ENCODE data around the gene PRM3.

Gene PRM3

DNA sequence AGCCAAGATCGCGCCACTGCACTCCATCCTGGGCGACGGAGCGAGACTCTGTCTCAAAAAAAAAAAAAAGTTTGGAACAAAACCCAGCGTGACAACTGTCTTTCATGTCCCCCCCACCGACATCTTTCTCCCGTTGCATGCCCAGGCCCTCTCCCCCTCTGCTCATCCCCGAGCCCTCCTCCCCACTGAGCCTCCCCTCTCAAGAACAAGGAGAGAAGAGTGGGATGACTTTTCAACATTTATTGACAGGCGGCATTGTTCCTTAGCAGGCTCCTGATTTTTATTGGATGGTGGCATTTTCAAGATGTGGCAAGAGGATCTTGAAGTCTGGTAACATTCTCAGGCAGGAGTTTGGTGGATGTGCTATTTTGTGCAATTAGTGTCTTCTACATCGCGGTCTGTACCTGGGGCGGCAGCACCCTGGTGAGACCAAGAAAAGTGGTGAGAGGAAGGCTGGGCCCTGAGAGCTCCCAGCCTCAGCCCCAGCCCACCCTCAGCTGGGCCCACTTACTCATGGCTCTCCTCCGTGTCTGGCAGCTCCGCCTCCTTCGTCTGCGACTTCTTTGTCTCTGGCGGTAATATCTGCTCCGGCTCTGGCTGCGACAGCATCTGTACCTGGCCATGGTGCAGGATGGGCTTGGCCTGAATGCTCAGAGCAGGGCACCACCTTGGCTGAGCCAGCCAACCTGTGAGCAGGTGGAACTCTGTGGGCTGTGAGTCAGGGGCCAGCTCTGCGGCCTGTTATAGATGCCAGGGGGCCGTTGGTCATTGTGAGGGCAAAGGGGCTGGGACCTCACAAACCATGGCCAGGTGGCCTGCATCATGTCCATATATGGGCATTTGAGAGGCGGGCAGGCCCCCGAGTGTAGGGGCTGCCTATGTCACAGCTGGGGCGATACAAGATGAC is 7.4 kb upstream of the PRM3 start, which contains the start of gene PRM1:
TSS of gene PRM1 (minus strand) at position 715 of the 907 bp plus-strand sequence. CDS start at position 623, 92 bp downstream.
- DNase-seq: no peak

DNA sequence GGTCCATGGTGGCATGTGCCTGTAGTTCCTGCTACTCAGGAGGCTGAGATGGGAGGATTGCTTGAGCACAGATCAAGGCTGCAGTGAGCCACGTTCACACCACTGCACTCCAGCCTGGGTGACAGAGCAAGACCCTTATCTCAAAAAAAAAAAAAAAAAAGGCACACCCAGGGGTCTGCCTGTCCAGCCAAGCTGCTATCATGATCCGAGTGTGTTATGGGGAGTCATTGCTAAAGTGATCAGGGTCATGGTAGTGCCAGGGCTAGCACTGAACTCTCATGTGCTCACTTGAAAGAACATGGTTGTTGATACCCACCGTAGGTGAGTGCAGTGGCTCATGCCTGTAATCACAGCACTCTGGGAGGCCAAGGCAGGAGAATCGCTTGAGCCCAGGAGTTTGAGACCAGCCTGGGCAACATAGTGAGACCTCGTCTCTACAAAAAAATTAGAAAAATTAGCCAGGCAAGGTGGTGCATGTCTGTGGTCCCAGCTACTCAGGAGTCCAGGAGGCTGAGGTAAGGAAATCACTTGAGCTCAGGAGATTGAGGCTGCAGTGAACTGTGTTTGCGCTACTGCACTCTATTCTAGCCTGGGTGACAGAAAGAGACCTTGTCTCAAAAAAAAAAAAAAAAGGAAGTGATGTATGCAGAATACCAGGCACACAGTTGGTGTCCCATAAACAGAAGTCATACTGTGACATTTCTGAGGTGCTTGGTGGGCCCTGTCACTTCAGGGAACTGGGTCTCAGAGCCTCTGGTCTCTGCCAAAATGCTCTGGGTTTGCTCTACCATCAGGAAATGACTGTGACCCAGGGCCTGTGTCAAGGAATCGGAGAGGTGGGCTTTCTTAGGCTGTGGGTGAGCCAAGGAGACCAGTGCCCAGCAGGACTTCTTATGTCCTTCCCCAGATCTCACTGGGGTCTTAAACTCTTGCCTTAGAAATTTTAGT is 5.5 kb upstream of the PRM3 start:
- no peak for DNase-seq

- no peak for DNase-seq
These were observed 4.3 kb upstream of the PRM3 start for GRCh38 chr16:11277607-11278337.

DNA sequence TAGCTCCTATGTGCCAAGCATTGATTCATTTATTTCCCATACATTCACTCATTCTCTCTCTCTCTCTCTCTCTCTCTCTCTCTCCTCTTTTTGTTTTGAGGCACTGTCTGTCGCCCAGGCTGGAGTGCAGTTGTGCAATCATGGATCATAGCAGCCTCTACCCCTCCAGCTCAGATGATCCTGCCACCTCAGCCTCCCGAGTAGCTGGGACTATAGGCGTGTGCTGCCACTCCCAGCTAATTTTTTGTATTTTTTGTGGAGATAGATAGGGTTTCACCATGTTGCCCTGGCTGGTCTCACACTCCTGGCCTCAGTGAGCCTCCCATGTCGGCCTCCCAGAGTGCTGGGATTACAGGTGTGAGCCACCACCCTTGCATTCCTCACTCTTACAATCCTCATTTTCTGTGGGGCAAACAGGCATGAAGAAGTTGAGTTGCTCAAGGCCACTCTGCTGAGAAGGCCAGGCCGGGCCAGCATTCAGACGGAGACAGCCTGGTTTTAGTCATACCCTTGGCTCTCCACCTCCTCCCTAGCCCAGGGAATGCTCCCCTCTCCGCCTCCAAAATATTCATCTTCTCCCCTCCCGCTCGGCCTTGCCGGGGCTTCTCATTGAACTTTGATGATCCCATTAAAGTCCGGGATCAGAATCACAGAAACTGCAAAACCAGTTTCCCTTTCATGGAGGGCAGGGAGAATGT is 3.6 kb upstream of the PRM3 start:
- no peak for DNase-seq

- DNase-seq: no peak
These were observed 2.9 kb upstream of the PRM3 start, which contains the start of gene PRM2 for GRCh38 chr16:11276143-11276895. TSS of gene PRM2 (minus strand) at chr16:11276480. CDS start at chr16:11276370, 110 bp downstream.

- no peak for DNase-seq
These were observed 1.5 kb upstream of the PRM3 start for GRCh38 chr16:11274964-11275363.

DNA sequence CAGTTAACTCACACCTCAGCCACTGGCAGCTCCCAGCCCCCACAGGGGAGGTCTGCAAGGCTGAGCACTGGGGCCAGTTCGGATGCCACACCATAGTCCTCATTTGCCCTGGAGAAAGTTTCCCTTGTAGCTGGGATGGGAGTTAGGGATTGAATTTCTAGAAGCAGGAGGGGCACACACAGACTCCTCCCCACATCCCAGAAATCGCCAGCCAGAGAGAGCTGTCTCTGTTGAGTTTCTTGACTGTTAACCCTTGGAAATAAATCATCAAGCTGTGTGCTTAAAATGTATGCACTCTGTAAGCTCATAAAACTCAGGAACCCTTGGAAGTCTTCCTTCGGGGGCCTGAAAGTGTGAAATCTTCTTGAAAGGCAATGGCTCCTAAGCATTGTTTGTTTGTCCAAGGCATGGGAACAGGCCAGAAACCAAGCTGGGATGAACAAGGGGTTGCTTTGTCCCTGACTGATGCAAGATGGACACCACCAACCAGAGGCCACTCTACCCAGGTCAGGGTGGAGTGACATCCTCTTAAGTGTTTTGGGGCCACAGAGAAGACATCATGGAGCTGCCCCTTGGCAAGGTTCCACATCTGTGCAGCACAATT is 394 bp upstream of the PRM3 start:
- DNase-seq: no peak

DNA sequence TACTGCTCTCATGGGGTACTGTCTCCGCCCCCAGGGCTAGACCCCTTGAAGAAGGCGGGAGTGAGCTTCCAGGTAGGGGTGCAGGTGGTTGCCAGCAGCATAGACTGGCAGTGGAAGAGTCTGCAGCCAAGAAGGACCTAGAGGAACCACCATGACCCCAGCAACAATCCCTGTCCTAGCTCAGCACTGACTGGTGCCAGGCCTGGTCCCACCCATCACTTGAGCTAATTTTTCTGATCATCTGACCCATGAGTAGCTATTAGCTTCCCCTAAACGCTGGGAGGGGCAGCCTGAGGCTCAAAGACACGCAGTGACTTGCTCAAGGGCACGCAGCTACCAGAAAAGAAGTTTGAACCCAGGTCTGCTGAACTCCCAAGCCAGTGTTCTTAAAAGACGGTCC is 945 bp downstream of the PRM3 start:
- no peak for DNase-seq

DNA sequence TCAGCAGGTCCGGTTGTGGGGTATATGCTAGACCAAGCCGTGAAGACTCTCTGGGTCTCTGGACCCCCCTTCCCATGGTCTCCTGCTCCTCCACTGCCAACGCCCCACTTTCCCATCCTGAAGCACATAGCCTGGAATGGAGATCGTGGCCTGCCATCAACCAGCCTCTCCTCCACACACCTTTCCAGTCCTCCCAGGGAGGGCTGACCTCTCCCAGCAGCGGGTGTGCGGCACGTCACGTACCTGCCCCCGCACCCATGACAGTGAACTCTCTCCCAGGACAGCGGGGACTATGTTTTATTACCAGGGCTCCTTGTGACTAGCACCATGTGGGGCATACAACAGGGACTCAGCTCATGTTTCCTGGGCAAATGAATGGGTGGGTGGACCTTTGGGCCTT is 1.8 kb downstream of the PRM3 start:
- no peak for DNase-seq

GRCh38 chr16:11270602-11271162 is 2.7 kb downstream of the PRM3 start:
- no peak for DNase-seq

- DNase-seq: no peak
These were observed 4.5 kb downstream of the PRM3 start, which contains the start of gene TNP2 for GRCh38 chr16:11268921-11269375. TSS of gene TNP2 (minus strand) at chr16:11269325. CDS start at chr16:11269262, 63 bp downstream.

GRCh38 chr16:11265124-11265523 is 8.3 kb downstream of the PRM3 start:
- DNase-seq: no peak

DNA sequence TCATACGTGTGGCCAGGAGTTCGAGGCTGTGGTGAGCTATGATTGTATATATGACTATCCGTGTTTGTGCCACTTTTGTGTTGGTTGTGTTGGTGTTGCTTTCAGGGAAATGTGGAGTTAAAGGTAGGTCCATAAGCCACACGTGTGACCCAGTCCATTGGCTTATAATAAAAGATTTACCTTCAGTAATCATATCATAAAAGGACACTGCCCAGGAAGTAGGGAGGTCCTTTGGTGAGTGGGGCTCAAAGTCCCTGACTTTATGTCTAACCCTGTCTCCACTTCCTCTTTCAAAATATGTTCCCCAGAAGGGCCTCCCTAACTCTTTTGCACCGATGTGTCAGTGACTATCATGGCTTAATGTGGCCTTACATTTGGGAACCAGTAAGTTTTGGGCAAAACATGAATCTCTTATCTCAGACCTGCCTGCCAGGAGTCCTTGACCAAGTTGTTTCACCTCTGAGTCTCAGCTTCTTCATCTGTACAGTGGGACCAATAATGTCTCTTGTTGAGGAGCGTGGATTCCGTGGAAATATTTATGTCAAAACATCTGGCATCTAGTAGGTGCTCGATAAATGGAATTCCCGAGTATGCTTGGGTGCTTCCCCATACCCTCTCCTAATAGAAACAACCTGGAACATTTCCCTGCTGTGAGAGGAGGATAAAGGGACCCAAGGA is 9.1 kb downstream of the PRM3 start:
- DNase-seq: peak in 1 of 2 donors; percentile 13

- DNase-seq: no peak
These were observed 9.7 kb downstream of the PRM3 start for GRCh38 chr16:11263737-11264136.

- no peak for DNase-seq
These were observed 10.5 kb downstream of the PRM3 start for GRCh38 chr16:11262915-11263314.

DNA sequence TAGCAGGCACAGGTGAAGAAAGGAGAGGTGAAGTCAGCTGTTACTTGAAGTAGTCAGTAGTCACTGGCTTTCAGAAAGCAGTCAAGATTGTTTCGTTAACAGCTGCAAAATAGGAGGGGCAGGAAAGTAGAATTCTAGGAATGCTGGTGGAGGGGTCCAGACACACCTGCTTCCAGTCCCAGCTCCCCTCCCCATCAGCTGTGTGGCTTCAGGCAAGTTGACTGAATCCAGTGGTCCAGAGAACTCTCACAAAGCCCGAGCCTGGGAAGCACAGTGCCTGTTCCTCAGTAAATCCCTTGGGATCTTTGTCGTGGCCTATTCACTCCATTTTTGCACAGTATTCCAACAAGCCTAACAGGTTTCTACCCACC is 12.8 kb downstream of the PRM3 start:
- DNase-seq: no peak

- no peak for DNase-seq
These were observed 13.5 kb downstream of the PRM3 start for GRCh38 chr16:11259655-11260595.

All from inflammatory macrophage treated with lipopolysaccharide for 1 hour (primary cell).